Suprapubic skin (tissue), 4 donors: ENCODE data around the gene TMEM126A. TPM values are rescaled to one million over a fixed set of nuclear protein-coding genes. Genes with fewer than 3 reads are reported as not detected.
"Not testable (repeated sequence)": the region's sequence is repeated elsewhere in the genome, so short reads cannot be mapped to it uniquely, and the experiment has no call there.

Experiments used
- DNase-seq, 2 donors: peaks; one replicate each; pipeline ENCODE4 v3.0.0-alpha.2; 2019; ENCODE audit warnings: low spot score in 2 of 2
- H3K27ac ChIP-seq: fragments of 200-600 bp; sonication (generic); one replicate; pipeline ENCODE4 v1.5.1; 2019
- H3K27me3 ChIP-seq: fragments of 200-600 bp; sonication (generic); one replicate; pipeline ENCODE4 v1.5.1; 2019
- H3K36me3 ChIP-seq: fragments of 200-600 bp; sonication (generic); one replicate; pipeline ENCODE4 v1.5.1; 2019
- H3K4me1 ChIP-seq: fragments of 200-600 bp; sonication (generic); one replicate; pipeline ENCODE4 v1.5.1; 2019
- H3K4me3 ChIP-seq: fragments of 200-600 bp; sonication (generic); one replicate; pipeline ENCODE4 v1.5.1; 2019; ENCODE audit warnings: mild to moderate bottlenecking
- H3K9me3 ChIP-seq: fragments of 200-600 bp; sonication (generic); one replicate; pipeline ENCODE4 v1.5.1; 2019
- EP300 ChIP-seq: sonication (generic); formaldehyde crosslinking; IDR thresholded peaks from one replicate; pipeline ENCODE4 v1.6.1; 2017; ENCODE audit warnings: antibody characterized with exemption
- POLR2A ChIP-seq, 2 donors: fragments of 450-650 bp; IDR thresholded peaks; one replicate each; pipeline ENCODE4 v1.6.1; 2017; ENCODE audit warnings: antibody characterized with exemption in 2 of 2, mild to moderate bottlenecking in 2 of 2, moderate library complexity in 2 of 2
- POLR2AphosphoS5 ChIP-seq, 3 donors: sonication (generic); formaldehyde crosslinking; IDR thresholded peaks; one replicate each; pipeline ENCODE4 v1.6.1; 2017; ENCODE audit warnings: antibody characterized with exemption in 3 of 3
- WGBS: methylation state at CpG from one replicate; pipeline ENCODE4 v1.1.5; 2018; 5-methylcytosine and 5-hydroxymethylcytosine counted together
- total RNA-seq, 4 donors: library from RNA; depleted of rRNA; stranded (reverse); fragments of >200 nt; gene quantifications; one replicate each; pipeline ENCODE4 v1.1.0, GENCODE V29; 2016
- TF ChIP-seq, protein P1 (sequence below), 2 donors: fragments of 200-600 bp in 1 of 2; fragments of 450-650 bp in 1 of 2; sonication (generic) in 1 of 2; IDR thresholded peaks; one replicate each; pipeline ENCODE4 v1.5.1; 2016 to 2019; ENCODE audit warnings: antibody characterized with exemption in 2 of 2, mild to moderate bottlenecking in 1 of 2, moderate library complexity in 1 of 2

Gene TMEM126A
- total RNA-seq, 4 donors from 2014 or later, result 13.9 to 19.4 (median 15.9) TPM

DNA sequence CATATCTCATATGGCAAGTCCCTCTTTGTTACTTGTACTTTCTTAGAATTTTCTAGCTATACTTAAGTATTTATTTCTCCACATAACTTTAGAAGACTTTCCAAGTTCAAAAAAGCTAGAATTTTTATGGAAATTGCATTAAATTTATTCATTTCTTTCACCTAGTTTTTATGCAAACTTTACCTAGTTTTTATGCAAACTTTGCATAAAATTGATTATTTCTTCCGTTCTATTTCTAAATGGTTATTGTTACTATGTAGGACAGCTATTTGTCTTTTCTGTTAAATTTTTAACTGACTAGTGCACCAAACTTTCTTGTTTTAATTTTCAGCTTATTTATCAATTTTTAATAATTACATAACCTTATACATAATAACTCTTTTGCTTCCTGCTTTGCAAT, 20.4 kb downstream of the TMEM126A start:
- no peak for DNase-seq
- Histone ChIP-seq H3K27ac (no peak overlapping the region), H3K4me3 (no peak overlapping the region), H3K36me3 (no peaks in the 10 kb centered on the region), H3K4me1 (peaks cover 10% of the 10 kb centered on the region), H3K27me3 (no peaks in the 10 kb centered on the region), H3K9me3 (no peaks in the 10 kb centered on the region)
- TF ChIP-seq, protein P1, sequence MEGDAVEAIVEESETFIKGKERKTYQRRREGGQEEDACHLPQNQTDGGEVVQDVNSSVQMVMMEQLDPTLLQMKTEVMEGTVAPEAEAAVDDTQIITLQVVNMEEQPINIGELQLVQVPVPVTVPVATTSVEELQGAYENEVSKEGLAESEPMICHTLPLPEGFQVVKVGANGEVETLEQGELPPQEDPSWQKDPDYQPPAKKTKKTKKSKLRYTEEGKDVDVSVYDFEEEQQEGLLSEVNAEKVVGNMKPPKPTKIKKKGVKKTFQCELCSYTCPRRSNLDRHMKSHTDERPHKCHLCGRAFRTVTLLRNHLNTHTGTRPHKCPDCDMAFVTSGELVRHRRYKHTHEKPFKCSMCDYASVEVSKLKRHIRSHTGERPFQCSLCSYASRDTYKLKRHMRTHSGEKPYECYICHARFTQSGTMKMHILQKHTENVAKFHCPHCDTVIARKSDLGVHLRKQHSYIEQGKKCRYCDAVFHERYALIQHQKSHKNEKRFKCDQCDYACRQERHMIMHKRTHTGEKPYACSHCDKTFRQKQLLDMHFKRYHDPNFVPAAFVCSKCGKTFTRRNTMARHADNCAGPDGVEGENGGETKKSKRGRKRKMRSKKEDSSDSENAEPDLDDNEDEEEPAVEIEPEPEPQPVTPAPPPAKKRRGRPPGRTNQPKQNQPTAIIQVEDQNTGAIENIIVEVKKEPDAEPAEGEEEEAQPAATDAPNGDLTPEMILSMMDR (IDR thresholded peaks at IDR 0.05), result no peak
- no peak for TF ChIP-seq EP300
- TF ChIP-seq POLR2A (IDR thresholded peaks at IDR 0.05), result no peak
- no peak for TF ChIP-seq POLR2AphosphoS5 (IDR thresholded peaks at IDR 0.05)
- WGBS, result 91% methylated on average over 1 of the region's 1 CpG

DNA sequence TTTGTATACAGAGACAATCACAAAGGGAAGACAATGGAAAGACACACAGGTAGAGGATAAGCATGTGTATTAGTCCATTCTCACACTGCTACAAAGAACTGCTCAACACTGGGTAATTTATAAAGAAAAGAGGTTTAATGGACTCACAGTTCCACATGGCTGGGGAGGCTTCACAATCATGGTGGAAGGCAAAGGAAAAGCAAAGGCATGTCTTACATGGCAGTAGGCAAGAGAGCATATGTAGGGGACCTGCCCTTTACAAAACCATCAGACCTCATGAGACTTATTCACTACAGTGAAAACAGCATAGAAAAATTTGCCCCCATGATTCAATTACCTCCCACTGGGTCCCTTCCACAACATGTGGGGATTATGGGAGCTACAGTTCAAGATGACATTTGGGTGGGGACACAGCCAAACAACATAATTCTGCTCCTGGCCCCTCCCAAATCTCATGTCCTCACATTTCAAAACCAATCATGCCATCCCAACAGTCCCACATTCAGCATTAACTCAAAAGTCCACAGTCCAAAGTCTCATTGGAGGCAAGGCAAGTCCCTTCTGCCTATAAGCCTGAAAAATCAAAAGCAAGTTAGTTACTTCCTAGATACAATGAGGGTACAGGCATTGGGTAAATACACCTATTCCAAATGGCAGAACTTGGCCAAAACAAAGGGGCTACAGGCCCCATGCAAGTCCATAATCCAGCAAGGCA, 23.3 kb downstream of the TMEM126A start:
- not testable (repeated sequence) for H3K4me1 ChIP-seq, H3K9me3 ChIP-seq, H3K27ac ChIP-seq, H3K36me3 ChIP-seq, H3K27me3 ChIP-seq, H3K4me3 ChIP-seq, DNase-seq

GRCh38 chr11:85672105-85672902, 24.5 kb downstream of the TMEM126A start:
- H3K27me3 ChIP-seq, result no peaks in the 10 kb centered on the region
- WGBS, result 87% methylated on average over 8 of the region's 8 CpGs

GRCh38 chr11:85673393-85673792, 25.6 kb downstream of the TMEM126A start:
- Histone ChIP-seq H3K36me3 (no peaks in the 10 kb centered on the region), H3K9me3 (no peaks in the 10 kb centered on the region), H3K4me3 (no peak overlapping the region), H3K27ac (no peak overlapping the region), H3K4me1 (no peaks in the 10 kb centered on the region), H3K27me3 (no peaks in the 10 kb centered on the region)
- WGBS, result 93% methylated on average over 3 of the region's 3 CpGs
- no peak for DNase-seq
- no peak for TF ChIP-seq POLR2A (IDR thresholded peaks at IDR 0.05)
- TF ChIP-seq, protein P1 (IDR thresholded peaks at IDR 0.05), result no peak
- no peak for TF ChIP-seq EP300
- no peak for TF ChIP-seq POLR2AphosphoS5 (IDR thresholded peaks at IDR 0.05)

More at GRCh38 chr11:85672105-85672902, 24.5 kb downstream of the TMEM126A start:
- H3K4me1 ChIP-seq, result no peaks in the 10 kb centered on the region
- TF ChIP-seq, protein P1 (IDR thresholded peaks at IDR 0.05), result no peak
- TF ChIP-seq POLR2AphosphoS5 (IDR thresholded peaks at IDR 0.05) (no peak), POLR2A (IDR thresholded peaks at IDR 0.05) (no peak), EP300 (no peak)
- no peak overlapping the region for H3K4me3 ChIP-seq
- H3K36me3 ChIP-seq, result no peaks in the 10 kb centered on the region
- no peak overlapping the region for H3K27ac ChIP-seq
- no peak for DNase-seq
- no peaks in the 10 kb centered on the region for H3K9me3 ChIP-seq

- 87% methylated on average over 4 of the region's 4 CpGs for WGBS
Observed at GRCh38 chr11:85679576-85679975, 31.8 kb downstream of the TMEM126A start.

More at GRCh38 chr11:85679576-85679975, 31.8 kb downstream of the TMEM126A start:
- H3K4me3 ChIP-seq, result no peak overlapping the region
- TF ChIP-seq POLR2AphosphoS5 (IDR thresholded peaks at IDR 0.05) (no peak), EP300 (no peak), POLR2A (IDR thresholded peaks at IDR 0.05) (no peak)
- TF ChIP-seq, protein P1 (IDR thresholded peaks at IDR 0.05), result no peak
- H3K4me1 ChIP-seq, result no peaks in the 10 kb centered on the region
- H3K27me3 ChIP-seq, result no peaks in the 10 kb centered on the region
- H3K9me3 ChIP-seq, result no peaks in the 10 kb centered on the region
- no peaks in the 10 kb centered on the region for H3K36me3 ChIP-seq
- H3K27ac ChIP-seq, result no peak overlapping the region
- DNase-seq, result no peak
